ENCODE measurements around the gene GFPT1.

Gene GFPT1

DNA sequence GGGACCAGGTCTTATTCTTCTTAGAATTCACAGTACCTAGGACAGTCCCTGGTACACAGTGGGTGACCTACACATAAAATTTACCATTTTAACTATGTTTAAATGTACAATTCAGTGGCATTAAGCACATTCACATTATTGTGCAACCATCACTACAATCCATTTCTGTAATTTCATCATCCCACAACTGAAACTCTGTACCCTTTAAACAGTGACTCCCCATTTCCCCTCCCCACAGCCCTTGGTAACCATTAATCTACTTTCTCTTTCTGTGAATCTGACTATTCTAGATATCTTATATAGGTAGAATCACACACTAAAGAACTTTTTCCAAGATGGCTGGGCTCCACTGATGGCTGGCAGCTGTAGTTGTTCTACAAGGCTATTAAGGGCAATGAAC is 41.6 kb downstream of the GFPT1 start:
- no peak overlapping the region for H3K27ac ChIP-seq
- no peaks in the 10 kb centered on the region for H3K36me3 ChIP-seq (ENCODE audit: control insufficient read depth, insufficient read depth, low read length)
- no peaks in the 10 kb centered on the region for H3K27me3 ChIP-seq (ENCODE audit: control insufficient read depth, insufficient read depth, low read length)
- no peaks in the 10 kb centered on the region for H3K9me3 ChIP-seq (ENCODE audit: control insufficient read depth, low read length)
- no peak overlapping the region for H3K4me3 ChIP-seq (ENCODE audit: low read depth, low read length)
- no peak overlapping the region for H2AFZ ChIP-seq
- H3K4me1 ChIP-seq: no peaks in the 10 kb centered on the region
- TF ChIP-seq, protein P1, sequence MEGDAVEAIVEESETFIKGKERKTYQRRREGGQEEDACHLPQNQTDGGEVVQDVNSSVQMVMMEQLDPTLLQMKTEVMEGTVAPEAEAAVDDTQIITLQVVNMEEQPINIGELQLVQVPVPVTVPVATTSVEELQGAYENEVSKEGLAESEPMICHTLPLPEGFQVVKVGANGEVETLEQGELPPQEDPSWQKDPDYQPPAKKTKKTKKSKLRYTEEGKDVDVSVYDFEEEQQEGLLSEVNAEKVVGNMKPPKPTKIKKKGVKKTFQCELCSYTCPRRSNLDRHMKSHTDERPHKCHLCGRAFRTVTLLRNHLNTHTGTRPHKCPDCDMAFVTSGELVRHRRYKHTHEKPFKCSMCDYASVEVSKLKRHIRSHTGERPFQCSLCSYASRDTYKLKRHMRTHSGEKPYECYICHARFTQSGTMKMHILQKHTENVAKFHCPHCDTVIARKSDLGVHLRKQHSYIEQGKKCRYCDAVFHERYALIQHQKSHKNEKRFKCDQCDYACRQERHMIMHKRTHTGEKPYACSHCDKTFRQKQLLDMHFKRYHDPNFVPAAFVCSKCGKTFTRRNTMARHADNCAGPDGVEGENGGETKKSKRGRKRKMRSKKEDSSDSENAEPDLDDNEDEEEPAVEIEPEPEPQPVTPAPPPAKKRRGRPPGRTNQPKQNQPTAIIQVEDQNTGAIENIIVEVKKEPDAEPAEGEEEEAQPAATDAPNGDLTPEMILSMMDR (IDR thresholded peaks at IDR 0.05): no peak
- H3K9ac ChIP-seq: no peak overlapping the region
- H3K79me2 ChIP-seq: no peaks in the 10 kb centered on the region
- no peak overlapping the region for H3K4me2 ChIP-seq (ENCODE audit: low read length)

DNA sequence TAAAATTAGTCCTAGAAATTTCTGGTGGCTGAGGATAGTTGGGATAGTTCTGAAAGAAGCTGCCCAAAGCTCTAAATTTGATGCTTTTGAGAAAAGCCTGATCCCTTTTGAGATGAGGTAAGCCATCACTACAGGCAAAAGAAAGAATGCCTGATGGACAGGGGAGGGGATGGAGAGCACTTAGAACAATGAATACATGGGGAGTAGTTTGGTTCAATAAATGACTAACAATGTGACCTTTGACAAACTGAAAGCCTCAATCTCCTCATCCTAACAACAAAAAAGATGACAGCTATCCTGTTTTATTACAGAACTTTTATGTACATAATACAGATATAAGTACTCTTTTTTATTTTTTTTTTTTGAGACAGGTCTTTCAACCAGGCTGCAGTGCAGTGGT is 42.7 kb downstream of the GFPT1 start:
- H3K79me2 ChIP-seq: no peaks in the 10 kb centered on the region
- TF ChIP-seq, protein P1 (IDR thresholded peaks at IDR 0.05): no peak
- H2AFZ ChIP-seq: no peak overlapping the region
- H3K4me1 ChIP-seq: no peaks in the 10 kb centered on the region
- H3K4me3 ChIP-seq (ENCODE audit: low read depth, low read length): no peak overlapping the region
- H3K9ac ChIP-seq: no peak overlapping the region
- no peaks in the 10 kb centered on the region for H3K36me3 ChIP-seq (ENCODE audit: control insufficient read depth, insufficient read depth, low read length)
- H3K27me3 ChIP-seq (ENCODE audit: control insufficient read depth, insufficient read depth, low read length): no peaks in the 10 kb centered on the region
- no peak overlapping the region for H3K4me2 ChIP-seq (ENCODE audit: low read length)
- no peaks in the 10 kb centered on the region for H3K9me3 ChIP-seq (ENCODE audit: control insufficient read depth, low read length)
- H3K27ac ChIP-seq: no peak overlapping the region

DNA sequence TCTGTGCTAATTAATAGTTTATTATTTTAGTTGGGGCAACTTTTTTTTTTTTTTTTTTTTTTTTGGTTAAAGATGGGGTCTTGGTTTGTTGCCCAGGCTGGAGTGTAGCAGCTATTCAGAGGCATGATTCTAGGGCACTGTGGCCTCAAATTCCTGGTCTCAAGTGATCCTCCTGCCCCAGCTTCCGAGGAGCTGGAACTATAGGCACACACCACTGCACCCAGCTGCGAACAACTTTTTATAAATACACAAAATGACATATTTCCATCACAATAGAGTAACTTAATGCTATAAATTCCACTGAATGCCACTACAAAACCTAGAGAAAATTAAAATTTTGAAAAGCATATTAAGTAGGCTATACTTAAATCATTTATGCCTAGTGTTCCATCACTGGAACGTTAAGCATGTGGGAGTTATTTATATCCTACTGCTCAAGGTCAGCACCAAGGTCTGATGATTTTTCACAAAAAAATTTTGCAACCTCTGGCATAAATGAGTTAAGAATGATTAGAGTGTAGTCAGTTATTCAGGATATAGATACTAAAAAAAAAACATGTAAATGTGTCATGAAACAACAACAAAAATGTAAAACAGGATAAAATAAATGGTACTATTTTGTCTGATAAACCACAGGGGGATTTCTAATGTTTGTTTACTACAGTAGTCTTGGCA is 46.8 kb downstream of the GFPT1 start:
- no peaks in the 10 kb centered on the region for H3K4me1 ChIP-seq
- TF ChIP-seq, protein P1 (IDR thresholded peaks at IDR 0.05): no peak
- H2AFZ ChIP-seq: no peak overlapping the region
- H3K27ac ChIP-seq: no peak overlapping the region
- H3K36me3 ChIP-seq (ENCODE audit: control insufficient read depth, insufficient read depth, low read length): no peaks in the 10 kb centered on the region
- no peaks in the 10 kb centered on the region for H3K9me3 ChIP-seq (ENCODE audit: control insufficient read depth, low read length)
- no peaks in the 10 kb centered on the region for H3K79me2 ChIP-seq
- H3K27me3 ChIP-seq (ENCODE audit: control insufficient read depth, insufficient read depth, low read length): no peaks in the 10 kb centered on the region
- H3K9ac ChIP-seq: no peak overlapping the region
- no peak overlapping the region for H3K4me2 ChIP-seq (ENCODE audit: low read length)
- no peak overlapping the region for H3K4me3 ChIP-seq (ENCODE audit: low read depth, low read length)

DNA sequence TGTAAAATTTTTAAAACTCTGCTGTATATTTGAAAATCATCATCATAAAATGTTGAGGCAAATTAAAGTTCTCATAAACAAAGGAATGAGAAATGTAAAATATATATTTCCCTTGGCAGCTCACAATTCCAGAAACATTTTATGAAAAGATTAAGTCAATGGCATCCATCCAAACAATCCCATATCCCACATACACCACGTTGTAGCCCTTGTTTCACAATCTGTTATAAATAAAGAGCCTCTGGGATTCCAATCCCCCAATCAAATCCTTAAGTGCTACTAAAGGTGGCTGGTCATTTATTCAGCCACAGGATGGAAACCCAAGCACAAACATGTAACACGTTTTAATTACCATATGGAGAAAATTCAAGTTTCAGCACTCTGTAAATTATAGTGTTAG is 51.7 kb downstream of the GFPT1 start:
- Histone ChIP-seq H3K9ac (no peak overlapping the region), H3K4me1 (no peaks in the 10 kb centered on the region), H3K27ac (no peak overlapping the region), H3K79me2 (no peaks in the 10 kb centered on the region), H3K4me2 (ENCODE audit: low read length) (no peak overlapping the region), H3K27me3 (ENCODE audit: control insufficient read depth, insufficient read depth, low read length) (no peaks in the 10 kb centered on the region), H2AFZ (no peak overlapping the region), H3K9me3 (ENCODE audit: control insufficient read depth, low read length) (no peaks in the 10 kb centered on the region), H3K36me3 (ENCODE audit: control insufficient read depth, insufficient read depth, low read length) (no peaks in the 10 kb centered on the region), H3K4me3 (ENCODE audit: low read depth, low read length) (no peak overlapping the region)
- TF ChIP-seq, protein P1 (IDR thresholded peaks at IDR 0.05): no peak

DNA sequence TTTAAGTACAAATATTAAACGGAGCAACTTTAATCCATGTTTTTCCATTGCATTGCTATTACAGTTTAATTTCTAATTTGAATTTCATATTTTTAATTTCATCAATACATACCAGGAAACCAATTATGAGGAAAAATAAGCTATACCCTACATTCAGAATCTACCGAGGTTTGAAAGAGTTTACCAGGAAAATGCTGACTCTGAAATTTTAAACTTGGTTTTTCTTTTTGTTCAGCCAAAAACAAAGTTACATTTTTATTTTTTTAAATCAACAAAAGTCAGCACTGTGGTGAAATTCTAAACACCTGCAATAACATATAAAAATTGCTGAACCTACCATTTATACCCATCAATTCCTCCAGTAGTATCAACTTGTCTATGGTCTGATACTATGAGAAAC is 53.7 kb downstream of the GFPT1 start:
- no peak overlapping the region for H3K4me2 ChIP-seq (ENCODE audit: low read length)
- no peaks in the 10 kb centered on the region for H3K79me2 ChIP-seq
- H3K9ac ChIP-seq: no peak overlapping the region
- TF ChIP-seq, protein P1 (IDR thresholded peaks at IDR 0.05): no peak
- H3K4me1 ChIP-seq: no peaks in the 10 kb centered on the region
- no peaks in the 10 kb centered on the region for H3K9me3 ChIP-seq (ENCODE audit: control insufficient read depth, low read length)
- no peak overlapping the region for H2AFZ ChIP-seq
- no peak overlapping the region for H3K27ac ChIP-seq
- H3K4me3 ChIP-seq (ENCODE audit: low read depth, low read length): no peak overlapping the region
- H3K27me3 ChIP-seq (ENCODE audit: control insufficient read depth, insufficient read depth, low read length): no peaks in the 10 kb centered on the region
- no peaks in the 10 kb centered on the region for H3K36me3 ChIP-seq (ENCODE audit: control insufficient read depth, insufficient read depth, low read length)

All from parathyroid adenoma (tissue), 2 donors.